HepG2 (cell line): ENCODE results near the gene GNB3. TPM values are rescaled to one million over a fixed set of nuclear protein-coding genes. Genes with fewer than 3 reads are reported as not detected.
A peak's percentile ranks its signal among the peaks of the same experiment; 100 is the strongest.

Source experiments
- AGO2 ChIP-seq: fragments of 200-400 bp; formaldehyde crosslinking; optimal IDR thresholded peaks from 2 replicates; pipeline ENCODE3; 2017; ENCODE audit warnings: mild to moderate bottlenecking, low read depth, low read length, moderate library complexity
- BCL6 ChIP-seq: IDR thresholded peaks from 2 replicates; pipeline ENCODE4 v1.6.1; 2016; ENCODE audit warnings: missing genetic modification reagents, missing compliant biosample characterization
- CSRNP1 ChIP-seq: sonication (generic); formaldehyde crosslinking; IDR thresholded peaks from 2 replicates; pipeline ENCODE4 v1.8.1; 2023; ENCODE audit warnings: mild to moderate bottlenecking, missing genetic modification reagents
- ELF3 ChIP-seq: IDR thresholded peaks from 2 replicates; pipeline ENCODE4 v1.6.1; 2016; ENCODE audit warnings: missing genetic modification reagents, missing compliant biosample characterization
- ELK4 ChIP-seq: sonication (generic); formaldehyde crosslinking; IDR thresholded peaks from 2 replicates; pipeline ENCODE4 v1.9.0; 2021; ENCODE audit warnings: missing genetic modification reagents, borderline replicate concordance
- HIC2 ChIP-seq: sonication (generic); formaldehyde crosslinking; IDR thresholded peaks from 2 replicates; pipeline ENCODE4 v1.9.0; 2022; ENCODE audit warnings: low read depth, missing genetic modification reagents
- KAT7 ChIP-seq: IDR thresholded peaks from 2 replicates; pipeline ENCODE4 v1.6.1; 2018; ENCODE audit warnings: borderline replicate concordance, missing compliant biosample characterization
- MEF2D ChIP-seq: sonication (generic); formaldehyde crosslinking; IDR thresholded peaks from 2 replicates; pipeline ENCODE4 v1.5.1; 2020; ENCODE audit warnings: mild to moderate bottlenecking, missing genetic modification reagents
- MXD1 ChIP-seq: sonication (generic); formaldehyde crosslinking; IDR thresholded peaks from 2 replicates; pipeline ENCODE4 v1.4.0; 2020; ENCODE audit warnings: mild to moderate bottlenecking, missing genetic modification reagents
- MYC ChIP-seq: sonication (generic); formaldehyde crosslinking; IDR thresholded peaks from 2 replicates; pipeline ENCODE4 v1.9.0; 2021; ENCODE audit warnings: missing genetic modification reagents, borderline replicate concordance
- NCOA2 ChIP-seq: sonication (generic); formaldehyde crosslinking; IDR thresholded peaks from 2 replicates; pipeline ENCODE4 v1.8.0; 2022; ENCODE audit warnings: inconsistent platforms
- POLR2A ChIP-seq, 2 experiments: IDR thresholded peaks; 2 replicates each; pipeline ENCODE4 v1.6.1; 2011; ENCODE audit warnings: low read depth in 2 of 2, low read length in 2 of 2, mild to moderate bottlenecking in 1 of 2, moderate library complexity in 1 of 2; ENCODE audit not compliant: insufficient read depth in 1 of 2
- PTBP1 ChIP-seq: fragments of 200-400 bp; formaldehyde crosslinking; IDR thresholded peaks from 2 replicates; pipeline ENCODE4 v1.6.1; 2018; ENCODE audit warnings: low read length, low read depth; ENCODE audit not compliant: poor library complexity, severe bottlenecking
- SPEN ChIP-seq: sonication (generic); formaldehyde crosslinking; IDR thresholded peaks from 2 replicates; pipeline ENCODE4 v1.5.1; 2020; ENCODE audit warnings: low read depth, mild to moderate bottlenecking, missing genetic modification reagents
- TFDP1 ChIP-seq: IDR thresholded peaks from 2 replicates; pipeline ENCODE4 v1.6.1; 2016; ENCODE audit warnings: missing compliant biosample characterization, missing genetic modification reagents, borderline replicate concordance
- THAP7 ChIP-seq: sonication (generic); formaldehyde crosslinking; IDR thresholded peaks from 2 replicates; pipeline ENCODE4 v1.8.1; 2023; ENCODE audit warnings: mild to moderate bottlenecking, missing genetic modification reagents
- ZBTB38 ChIP-seq: sonication (generic); formaldehyde crosslinking; IDR thresholded peaks from 2 replicates; pipeline ENCODE4 v1.5.1; 2020; ENCODE audit warnings: mild to moderate bottlenecking, missing genetic modification reagents
- ZBTB44 ChIP-seq: sonication (generic); formaldehyde crosslinking; IDR thresholded peaks from 2 replicates; pipeline ENCODE4 v1.4.0; 2020; ENCODE audit warnings: missing genetic modification reagents
- ZFY ChIP-seq: sonication (generic); formaldehyde crosslinking; IDR thresholded peaks from 2 replicates; pipeline ENCODE4 v1.4.0; 2020; ENCODE audit warnings: missing genetic modification reagents
- ZNF232 ChIP-seq: sonication (generic); formaldehyde crosslinking; IDR thresholded peaks from 2 replicates; pipeline ENCODE4 v1.4.0; 2020; ENCODE audit warnings: missing genetic modification reagents, borderline replicate concordance
- ZNF263 ChIP-seq: sonication (generic); formaldehyde crosslinking; IDR thresholded peaks from 2 replicates; pipeline ENCODE4 v1.4.0; 2020; ENCODE audit warnings: missing genetic modification reagents
- polyA plus RNA-seq, 8 experiments: library from polyadenylated mRNA; depleted of rRNA in 3 of 8; stranded (reverse) in 7 of 8; unstranded in 1 of 8; fragments of >200 nt; fragmentation: Illumina TruSeq in 4 of 8; extraction: Trizol in 4 of 8; gene quantifications; 2 replicates each; pipeline versions ENCODE4 v1.2.1 to v1.2.3, GENCODE V29; 2011 to 2016; ENCODE audit warnings: low read depth in 4 of 8, missing spikeins in 1 of 8, mixed read lengths in 1 of 8; ENCODE audit not compliant: insufficient read depth in 1 of 8
- total RNA-seq, 5 experiments: library from RNA; depleted of rRNA; stranded (reverse); fragments of >200 nt; fragmentation: Illumina TruSeq; extraction: Trizol; gene quantifications; 2 replicates each; pipeline ENCODE4 v1.2.3, GENCODE V29; 2016; ENCODE audit warnings: low read depth in 1 of 5

Gene GNB3
- total and polyA plus RNA-seq, 2 of the 13 experiments (the other 11 are each of a cell fraction or from before 2014, with no cell fraction given), result 1.3 to 3.6 TPM

GRCh38 chr12:6792522-6793201, 48.1 kb upstream of the GNB3 start (continued):
- TF ChIP-seq ZBTB44 (CRISPR knock-in tag) (no peak), ZFY (peak; percentile 51; the same call in 1 of the 2 replicates), HIC2 (0 out of 2 replicates have a peak, but pooled peaks have one; percentile 36), KAT7 (CRISPR knock-in tag) (0 out of 2 replicates have a peak, but pooled peaks have one; percentile 35), ELK4 (no peak), ZNF232 (CRISPR knock-in tag) (peak; percentile 53; the same call in 1 of the 2 replicates), NCOA2 (CRISPR knock-in tag) (peak; percentile 75), SPEN (CRISPR knock-in tag) (peak; percentile 80), ZNF263 (CRISPR knock-in tag) (peak; percentile 83), PTBP1 (no peak), ZBTB38 (CRISPR knock-in tag) (peak; percentile 76), ELF3 (CRISPR knock-in tag) (peak; percentile 66), MEF2D (CRISPR knock-in tag) (peak; percentile 80), BCL6 (CRISPR knock-in tag) (peak; percentile 56), MXD1 (no peak), POLR2A (IDR thresholded peaks at IDR 0.05; ENCODE audit: insufficient read depth in 1 of 2, low read depth in 2 of 2, low read length in 2 of 2) (peak in 1 of 2 experiments; percentile 59; a peak in 2 of 4 replicates), AGO2 (no peak), MYC (peak; percentile 91), THAP7 (CRISPR knock-in tag) (peak; percentile 43; the same call in 1 of the 2 replicates), CSRNP1 (CRISPR knock-in tag) (peak; percentile 31; the same call in 1 of the 2 replicates), TFDP1 (CRISPR knock-in tag) (peak; percentile 53; the same call in 1 of the 2 replicates)
